Mesenchymal stem cell (in vitro differentiated cells and primary cell): ENCODE results near the gene ACE.

Experiments used
- DNase-seq: peaks from one replicate; pipeline ENCODE4 v3.0.0-alpha.2; 2013
- H2AFZ ChIP-seq: one replicate; pipeline ENCODE4 v1.6.1; 2013; ENCODE audit warnings: low read depth, mild to moderate bottlenecking, control low read depth, inconsistent platforms, low read length, moderate library complexity
- H2AK5ac ChIP-seq: 2 replicates; pipeline ENCODE4 v1.6.1; 2013; ENCODE audit warnings: low read length, moderate library complexity, mild to moderate bottlenecking, inconsistent platforms; ENCODE audit not compliant: severe bottlenecking
- H2BK120ac ChIP-seq: one replicate; pipeline ENCODE4 v1.6.1; 2013; ENCODE audit warnings: low read depth, mild to moderate bottlenecking, inconsistent platforms, low read length, moderate library complexity
- H2BK12ac ChIP-seq, 2 experiments: one replicate each; pipeline ENCODE4 v1.6.1; 2013; ENCODE audit warnings: inconsistent platforms in 2 of 2, low read length in 2 of 2, mild to moderate bottlenecking in 2 of 2, moderate library complexity in 2 of 2, control low read depth in 1 of 2
- H2BK15ac ChIP-seq: one replicate; pipeline ENCODE4 v1.6.1; 2013; ENCODE audit warnings: mild to moderate bottlenecking, low read depth, inconsistent platforms; ENCODE audit not compliant: poor library complexity, severe bottlenecking
- H2BK5ac ChIP-seq: 2 replicates; pipeline ENCODE4 v1.6.1; 2013; ENCODE audit warnings: low read depth, mild to moderate bottlenecking, low read length, control low read depth, inconsistent platforms; ENCODE audit not compliant: poor library complexity, severe bottlenecking
- H3K14ac ChIP-seq, 2 experiments: one replicate each; pipeline ENCODE4 v1.6.1; 2013; ENCODE audit warnings: inconsistent platforms in 2 of 2, low read length in 2 of 2, control low read depth in 1 of 2, mild to moderate bottlenecking in 1 of 2, moderate library complexity in 1 of 2
- H3K18ac ChIP-seq, 2 experiments: one replicate each; pipeline ENCODE4 v1.6.1; 2013; ENCODE audit warnings: inconsistent platforms in 2 of 2, low read length in 2 of 2, control low read depth in 1 of 2, low read depth in 1 of 2, mild to moderate bottlenecking in 1 of 2
- H3K23ac ChIP-seq, 2 experiments: one replicate each; pipeline ENCODE4 v1.6.1; 2013; ENCODE audit warnings: inconsistent platforms in 2 of 2, low read length in 2 of 2, mild to moderate bottlenecking in 2 of 2, moderate library complexity in 2 of 2, control low read depth in 1 of 2
- H3K27ac ChIP-seq: 2 replicates; pipeline ENCODE4 v1.5.1; 2013; ENCODE audit warnings: mild to moderate bottlenecking, moderate library complexity, low read length, control low read depth, inconsistent platforms; ENCODE audit not compliant: poor library complexity, severe bottlenecking
- H3K27me3 ChIP-seq, 2 experiments: 2 replicates each; pipeline versions ENCODE4 v1.6.1 to v1.7.0; 2013; ENCODE audit warnings: low read length in 2 of 2, mild to moderate bottlenecking in 2 of 2, moderate library complexity in 2 of 2, control low read depth in 1 of 2, inconsistent platforms in 1 of 2; ENCODE audit not compliant: control insufficient read depth in 1 of 2, insufficient read depth in 1 of 2
- H3K36me3 ChIP-seq, 2 experiments: 2 replicates each; pipeline versions ENCODE4 v1.6.1 to v1.7.0; 2013; ENCODE audit warnings: low read length in 2 of 2, control low read depth in 1 of 2, inconsistent platforms in 1 of 2, low read depth in 1 of 2, mild to moderate bottlenecking in 1 of 2; ENCODE audit not compliant: insufficient read depth in 2 of 2, control insufficient read depth in 1 of 2
- H3K4ac ChIP-seq, 2 experiments: one replicate each; pipeline ENCODE4 v1.6.1; 2013; ENCODE audit warnings: inconsistent platforms in 2 of 2, low read length in 2 of 2, mild to moderate bottlenecking in 2 of 2, moderate library complexity in 2 of 2, control low read depth in 1 of 2, low read depth in 1 of 2
- H3K4me1 ChIP-seq: 2 replicates; pipeline ENCODE4 v1.6.1; 2013; ENCODE audit warnings: low read depth, low read length, control low read depth; ENCODE audit not compliant: control insufficient read depth, insufficient read depth
- H3K4me2 ChIP-seq: 2 replicates; pipeline ENCODE4 v1.6.1; 2013; ENCODE audit warnings: low read length, mild to moderate bottlenecking, inconsistent platforms; ENCODE audit not compliant: poor library complexity, severe bottlenecking
- H3K4me3 ChIP-seq, 2 experiments: 2 replicates each; pipeline versions ENCODE4 v1.5.1 to v1.7.0; 2013; ENCODE audit warnings: low read length in 2 of 2, mild to moderate bottlenecking in 2 of 2, control low read depth in 1 of 2, low read depth in 1 of 2; ENCODE audit not compliant: insufficient read depth in 1 of 2
- H3K79me1 ChIP-seq: replicated peaks from 2 replicates; pipeline ENCODE4 v1.6.1; 2013; ENCODE audit warnings: mild to moderate bottlenecking, control low read depth, low read length, inconsistent platforms; ENCODE audit not compliant: poor library complexity, severe bottlenecking
- H3K9ac ChIP-seq: 2 replicates; pipeline ENCODE4 v1.7.0; 2013; ENCODE audit warnings: mild to moderate bottlenecking, low read length, moderate library complexity
- H3K9me3 ChIP-seq: 2 replicates; pipeline ENCODE4 v1.7.0; 2013; ENCODE audit warnings: mild to moderate bottlenecking, low read length; ENCODE audit not compliant: control insufficient read depth
- H4K8ac ChIP-seq: one replicate; pipeline ENCODE4 v1.6.1; 2013; ENCODE audit warnings: inconsistent platforms, mild to moderate bottlenecking, low read length, moderate library complexity
- H4K91ac ChIP-seq: one replicate; pipeline ENCODE4 v1.6.1; 2013; ENCODE audit warnings: mild to moderate bottlenecking, low read length, inconsistent platforms
- WGBS: methylation state at CpG from one replicate; pipeline ENCODE4 v1.1.7; 2013; ENCODE audit warnings: mixed read lengths; 5-methylcytosine and 5-hydroxymethylcytosine counted together

Gene ACE

DNA sequence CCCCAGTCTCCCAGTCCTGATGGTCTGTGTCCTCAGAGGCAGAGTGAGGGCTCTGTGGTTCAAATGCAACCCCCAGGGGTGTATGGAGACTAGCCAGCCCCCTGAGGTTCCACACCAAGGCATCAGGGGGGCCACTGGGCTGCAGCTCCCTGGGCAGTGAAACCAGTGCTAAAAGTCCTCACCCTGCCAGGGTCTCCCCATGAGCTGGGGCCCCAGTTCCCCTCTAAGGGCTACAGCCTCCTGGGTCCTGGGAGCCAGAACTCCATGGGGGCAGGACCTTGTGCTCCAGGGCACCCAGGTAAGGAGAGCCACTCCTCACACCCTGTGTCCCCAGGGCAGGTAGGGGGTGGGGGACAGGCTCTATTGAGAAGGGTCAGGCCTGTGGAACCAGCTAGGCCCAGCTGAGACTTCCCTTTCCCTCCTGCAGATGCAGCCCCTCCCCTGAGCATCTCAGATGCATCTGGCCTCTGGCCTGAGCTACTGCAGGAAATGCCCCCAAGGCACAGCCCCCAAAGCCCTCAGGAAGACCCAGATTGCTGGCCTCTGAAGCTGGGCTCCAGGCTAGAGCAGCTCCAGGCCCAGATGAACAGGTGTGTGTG, 67.1 kb downstream of the ACE start:
- Histone ChIP-seq H2AFZ (no peak overlapping the region), H3K4me3 (no peak overlapping the region), H3K4me2 (no peak overlapping the region), H2AK5ac (no peak overlapping the region), H4K91ac (no peak overlapping the region), H3K4me1 (peaks cover 2% of the 10 kb centered on the region), H4K8ac (no peak overlapping the region), H2BK12ac (no peak overlapping the region), H3K9ac (no peak overlapping the region), H3K23ac (no peak overlapping the region), H3K79me1 (no peaks in the 10 kb centered on the region), H2BK120ac (no peak overlapping the region), H2BK5ac (no peak overlapping the region), H3K36me3 (no peaks in the 10 kb centered on the region), H3K14ac (no peak overlapping the region), H2BK15ac (no peak overlapping the region), H3K27me3 (peaks cover 17 to 30% of the 10 kb centered on the region in 2 experiments), H3K27ac (no peak overlapping the region), H3K9me3 (no peaks in the 10 kb centered on the region), H3K4ac (no peak overlapping the region), H3K18ac (no peak overlapping the region)
- no peak for DNase-seq

DNA sequence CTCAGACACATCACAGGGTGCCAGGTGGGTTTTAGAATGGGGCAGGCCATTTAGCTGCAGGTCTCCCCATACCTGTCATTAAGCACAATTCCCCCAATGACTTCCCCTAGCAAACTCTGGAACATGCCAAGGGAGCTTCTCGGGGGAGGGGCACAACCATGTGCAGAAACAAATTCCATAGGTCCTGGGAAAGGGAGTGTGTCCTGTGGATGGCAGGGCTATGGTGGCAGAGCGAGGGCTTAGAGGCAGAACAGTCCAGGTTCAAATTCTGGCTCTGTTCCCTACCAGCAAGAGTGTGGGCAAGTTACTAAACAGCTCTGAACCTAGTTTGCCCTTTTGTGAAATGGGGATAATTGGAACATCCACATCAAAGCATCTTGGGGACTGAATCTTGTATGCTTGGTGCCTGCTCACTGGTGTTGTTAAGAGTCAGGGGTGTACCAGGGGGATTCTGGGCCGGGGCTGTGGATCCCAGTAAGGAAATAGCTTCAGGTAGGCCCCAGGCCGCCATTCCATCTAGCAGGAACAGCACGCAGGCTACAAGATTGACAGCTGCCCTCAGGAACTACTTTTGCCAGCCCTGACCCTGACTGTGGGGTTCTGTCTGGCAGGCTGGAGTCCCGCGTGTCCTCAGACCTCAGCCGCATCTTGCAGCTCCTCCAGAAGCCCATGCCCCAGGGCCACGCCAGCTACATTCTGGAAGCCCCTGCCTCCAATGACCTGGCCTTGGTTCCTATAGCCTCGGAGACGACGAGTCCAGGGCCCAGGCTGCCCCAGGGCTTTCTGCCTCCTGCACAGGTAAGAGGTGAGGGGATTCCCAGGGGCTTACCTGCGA, 67.8 kb downstream of the ACE start:
- no peak overlapping the region for H3K23ac ChIP-seq
- WGBS: 84% methylated on average over 13 of the region's 13 CpGs
- H3K9me3 ChIP-seq: no peaks in the 10 kb centered on the region
- H3K27ac ChIP-seq: no peak overlapping the region
- no peak for DNase-seq
- no peak overlapping the region for H3K4ac ChIP-seq
- H3K27me3 ChIP-seq: peaks cover 10 to 22% of the 10 kb centered on the region in 2 experiments
- H3K4me2 ChIP-seq: no peak overlapping the region
- peak overlapping the region; percentile 2 for H4K91ac ChIP-seq
- H3K79me1 ChIP-seq: no peaks in the 10 kb centered on the region
- H4K8ac ChIP-seq: no peak overlapping the region
- H2BK15ac ChIP-seq: no peak overlapping the region
- no peak overlapping the region for H2BK12ac ChIP-seq
- no peak overlapping the region for H2BK120ac ChIP-seq
- no peak overlapping the region for H3K18ac ChIP-seq
- H3K4me3 ChIP-seq: no peak overlapping the region
- no peak overlapping the region for H2AK5ac ChIP-seq
- no peak overlapping the region for H3K14ac ChIP-seq
- H3K9ac ChIP-seq: no peak overlapping the region
- peaks cover 5% of the 10 kb centered on the region for H3K4me1 ChIP-seq
- H2BK5ac ChIP-seq: no peak overlapping the region
- H3K36me3 ChIP-seq: no peaks in the 10 kb centered on the region
- no peak overlapping the region for H2AFZ ChIP-seq

GRCh38 chr17:63546308-63547082, 69.6 kb downstream of the ACE start:
- Histone ChIP-seq H3K18ac (no peak overlapping the region), H3K4ac (no peak overlapping the region), H2AK5ac (no peak overlapping the region), H2BK12ac (no peak overlapping the region), H2BK120ac (no peak overlapping the region), H3K23ac (no peak overlapping the region), H3K36me3 (no peaks in the 10 kb centered on the region), H4K91ac (no peak overlapping the region), H2BK5ac (no peak overlapping the region), H3K79me1 (no peaks in the 10 kb centered on the region), H3K4me1 (peaks cover 6% of the 10 kb centered on the region), H3K9me3 (no peaks in the 10 kb centered on the region), H4K8ac (no peak overlapping the region), H3K27me3 (peaks cover 0 to 7% of the 10 kb centered on the region in 2 experiments), H3K14ac (no peak overlapping the region), H2AFZ (no peak overlapping the region), H3K4me2 (no peak overlapping the region), H3K27ac (no peak overlapping the region), H3K4me3 (no peak overlapping the region), H2BK15ac (no peak overlapping the region), H3K9ac (no peak overlapping the region)
- no peak for DNase-seq
- WGBS: 75% methylated on average over 5 of the region's 9 CpGs

DNA sequence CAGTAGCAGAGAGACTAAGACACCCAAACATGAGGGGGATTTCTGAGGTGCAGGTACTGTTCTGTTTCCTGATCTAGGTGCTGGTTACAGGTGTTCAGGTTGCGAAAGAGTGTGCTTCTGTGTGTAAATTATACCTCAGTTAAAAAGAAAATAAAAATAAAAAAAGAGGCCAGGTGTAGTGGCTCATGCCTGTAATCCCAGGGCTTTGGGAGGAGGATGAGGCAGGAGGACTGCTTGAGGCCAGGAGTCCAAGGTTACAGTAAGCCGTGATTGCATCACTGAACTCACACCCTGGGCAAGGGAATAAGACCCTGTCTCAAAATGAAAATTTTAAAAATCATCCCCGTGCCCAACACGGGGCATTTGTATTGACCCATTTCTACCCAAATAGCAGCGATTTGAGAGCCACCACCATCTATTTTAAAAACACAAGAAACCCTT, 70.2 kb downstream of the ACE start:
- WGBS: 100% methylated on average over 1 of the region's 5 CpGs
- Histone ChIP-seq H2AFZ (no peak overlapping the region), H3K18ac (no peak overlapping the region)

More for the DNA sequence above, 70.2 kb downstream of the ACE start:
- no peak overlapping the region for H4K8ac ChIP-seq
- no peak overlapping the region for H3K27ac ChIP-seq
- no peaks in the 10 kb centered on the region for H3K9me3 ChIP-seq
- H2BK12ac ChIP-seq: no peak overlapping the region
- H2AK5ac ChIP-seq: no peak overlapping the region
- H3K4me1 ChIP-seq: peaks cover 6% of the 10 kb centered on the region
- H3K36me3 ChIP-seq: no peaks in the 10 kb centered on the region
- no peak overlapping the region for H2BK5ac ChIP-seq
- no peak overlapping the region for H2BK15ac ChIP-seq
- no peak overlapping the region for H4K91ac ChIP-seq
- H3K27me3 ChIP-seq: peaks cover 0 to 1% of the 10 kb centered on the region in 2 experiments
- no peak overlapping the region for H3K4me3 ChIP-seq
- no peak overlapping the region for H3K23ac ChIP-seq
- no peak overlapping the region for H3K4ac ChIP-seq
- H3K9ac ChIP-seq: no peak overlapping the region
- no peak for DNase-seq
- no peak overlapping the region for H3K14ac ChIP-seq
- no peak overlapping the region for H3K4me2 ChIP-seq
- H3K79me1 ChIP-seq: no peaks in the 10 kb centered on the region
- H2BK120ac ChIP-seq: no peak overlapping the region
